ENCODE data around the gene RAMP2.

The RAMP2 gene

GRCh38 chr17:42780851-42781638, 20.0 kb downstream of the RAMP2 start (continued):
- TF ChIP-seq PRDM2 (tag by site-specific recombination; IDR thresholded peaks at IDR 0.05; ENCODE audit: borderline replicate concordance): no peak

GRCh38 chr17:42781639-42782165, 20.7 kb downstream of the RAMP2 start:
- no peak overlapping the region for H3K27ac ChIP-seq (ENCODE audit: extremely low read depth, low read depth, low read length)
- TF ChIP-seq ZNF677 (tag by site-specific recombination; IDR thresholded peaks at IDR 0.05) (no peak), GLI4 (tag by site-specific recombination; IDR thresholded peaks at IDR 0.05) (no peak), ZNF157 (tag by site-specific recombination; IDR thresholded peaks at IDR 0.05) (no peak), GLI2 (tag by site-specific recombination; IDR thresholded peaks at IDR 0.05; ENCODE audit: borderline replicate concordance, low read depth) (no peak), ZNF18 (tag by site-specific recombination; IDR thresholded peaks at IDR 0.05) (no peak), ZNF561 (tag by site-specific recombination; IDR thresholded peaks at IDR 0.05; ENCODE audit: borderline replicate concordance) (no peak), ZNF2 (tag by site-specific recombination; IDR thresholded peaks at IDR 0.05) (no peak), ZNF433 (tag by site-specific recombination; IDR thresholded peaks at IDR 0.05; ENCODE audit: low read depth) (no peak), MEIS1 (CRISPR knock-in tag; IDR thresholded peaks at IDR 0.05; ENCODE audit: borderline replicate concordance) (no peak), WT1 (tag by site-specific recombination; IDR thresholded peaks at IDR 0.05) (no peak), KLF8 (tag by site-specific recombination; IDR thresholded peaks at IDR 0.05) (no peak)
- H3K4me1 ChIP-seq (ENCODE audit: control insufficient read depth, insufficient read depth, low read length): peaks cover 5% of the 10 kb centered on the region; the same call in 1 of the 2 replicates
- peaks cover 16 to 43% of the 10 kb centered on the region in 2 experiments; a peak in 2 of 3 replicates for H3K36me3 ChIP-seq (ENCODE audit: control insufficient read depth in 2 of 2, insufficient read depth in 1 of 2, low read length in 2 of 2)
- H3K4me3 ChIP-seq (ENCODE audit: low read depth, low read length): no peak overlapping the region
- POLR2A ChIA-PET: interaction anchor here (0.6 to 2.6 kb wide), 6 partner anchors 9 to 212 kb away, joined by 3 to 13 read pairs (median 4); partner anchors contain the start of genes CNTD1, COA3 and VPS25
- CTCF ChIA-PET: interaction anchor here (1.4 to 3.6 kb wide), 2 partner anchors 18 to 204 kb away, joined by 5 to 16 read pairs; partner anchors contain the start of gene PSMC3IP
- H3K9me3 ChIP-seq (ENCODE audit: control insufficient read depth, insufficient read depth, low read depth, low read length): no peaks in the 10 kb centered on the region

Data from HEK293 (cell line).